KOPT-K1 (cell line): ENCODE measurements around the gene ARMCX4.
"Not testable (repeated sequence)": the region's sequence is repeated elsewhere in the genome, so short reads cannot be mapped to it uniquely, and the experiment has no call there.

Experiments
- H3K27ac ChIP-seq: fragments of 200-600 bp; sonication (generic); 2 replicates; pipeline ENCODE4 v1.5.1; 2016; ENCODE audit warnings: antibody characterized with exemption, mild to moderate bottlenecking, low read depth, low read length; ENCODE audit not compliant: poor library complexity, severe bottlenecking
- H3K36me3 ChIP-seq: fragments of 200-600 bp; sonication (generic); 2 replicates; pipeline ENCODE4 v1.5.1; 2017; ENCODE audit warnings: antibody characterized with exemption, mild to moderate bottlenecking, low read length, moderate library complexity; ENCODE audit not compliant: insufficient read depth
- H3K9me3 ChIP-seq: fragments of 200-600 bp; sonication (generic); 2 replicates; pipeline ENCODE4 v1.5.1; 2017; ENCODE audit warnings: antibody characterized with exemption, low read length, mild to moderate bottlenecking; ENCODE audit not compliant: insufficient read depth, poor library complexity, severe bottlenecking

Gene ARMCX4

GRCh38 chrX:101485212-101485949 is at the start of gene ARMCX4:
Gene ARMCX4 (plus strand): TSS chrX:101485456. CDS start chrX:101488590, 3,134 bp downstream.
- H3K9me3 ChIP-seq: no peaks in the 10 kb centered on the region
- no peak within 1 kb of the TSS for H3K27ac ChIP-seq
- no peaks in the 10 kb centered on the region for H3K36me3 ChIP-seq

DNA sequence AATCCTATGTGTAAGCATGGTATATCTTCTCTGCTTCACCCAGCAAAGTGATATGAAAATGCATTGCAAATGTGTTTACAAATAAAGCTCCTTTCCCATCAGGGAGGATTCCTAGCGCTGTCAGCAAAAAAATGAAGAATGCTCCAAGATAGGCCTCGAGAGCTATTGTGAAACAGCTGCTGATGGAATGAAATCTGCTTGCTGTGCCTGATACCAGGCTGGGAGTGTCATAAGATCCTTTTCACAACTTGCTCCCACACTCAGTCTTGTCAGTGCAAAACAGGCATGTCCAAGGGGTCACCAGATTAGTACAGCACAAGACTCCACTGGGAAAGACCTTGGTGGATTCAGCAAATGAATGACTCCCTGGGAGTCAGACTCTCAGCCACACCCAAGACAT is 43.2 kb upstream of the ARMCX4 start:
- Histone ChIP-seq H3K9me3 (no peaks in the 10 kb centered on the region), H3K36me3 (no peaks in the 10 kb centered on the region), H3K27ac (no peak overlapping the region)

- Histone ChIP-seq H3K9me3 (no peaks in the 10 kb centered on the region), H3K36me3 (no peaks in the 10 kb centered on the region), H3K27ac (no peak overlapping the region)
Measured at GRCh38 chrX:101449279-101449678, 36.0 kb upstream of the ARMCX4 start.

- Histone ChIP-seq H3K27ac (no peak overlapping the region), H3K9me3 (no peaks in the 10 kb centered on the region)
Measured at GRCh38 chrX:101450085-101450484, 35.2 kb upstream of the ARMCX4 start.

DNA sequence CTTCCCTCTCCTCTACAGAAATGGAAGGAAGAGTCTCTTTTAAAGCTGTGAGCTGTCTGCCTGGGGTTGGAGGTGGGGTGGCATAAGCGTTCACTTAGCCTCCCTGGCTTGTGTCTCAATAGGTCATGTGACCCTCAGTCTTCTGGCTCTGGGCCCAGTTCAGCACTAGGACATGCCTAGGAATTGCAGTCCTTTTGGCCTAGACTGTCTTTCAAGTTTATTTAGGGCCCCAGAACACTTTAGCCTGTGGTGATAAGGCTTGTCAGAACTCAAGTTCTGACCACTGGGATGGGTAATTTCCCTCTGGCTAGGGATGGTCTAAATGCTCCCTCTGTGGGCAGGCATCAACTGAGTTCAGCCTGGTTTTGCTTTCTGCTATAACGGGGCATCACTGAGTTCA is 34.3 kb upstream of the ARMCX4 start:
- H3K36me3 ChIP-seq: no peaks in the 10 kb centered on the region
- H3K27ac ChIP-seq: no peak overlapping the region
- no peaks in the 10 kb centered on the region for H3K9me3 ChIP-seq

More at GRCh38 chrX:101450085-101450484, 35.2 kb upstream of the ARMCX4 start:
- no peaks in the 10 kb centered on the region for H3K36me3 ChIP-seq

DNA sequence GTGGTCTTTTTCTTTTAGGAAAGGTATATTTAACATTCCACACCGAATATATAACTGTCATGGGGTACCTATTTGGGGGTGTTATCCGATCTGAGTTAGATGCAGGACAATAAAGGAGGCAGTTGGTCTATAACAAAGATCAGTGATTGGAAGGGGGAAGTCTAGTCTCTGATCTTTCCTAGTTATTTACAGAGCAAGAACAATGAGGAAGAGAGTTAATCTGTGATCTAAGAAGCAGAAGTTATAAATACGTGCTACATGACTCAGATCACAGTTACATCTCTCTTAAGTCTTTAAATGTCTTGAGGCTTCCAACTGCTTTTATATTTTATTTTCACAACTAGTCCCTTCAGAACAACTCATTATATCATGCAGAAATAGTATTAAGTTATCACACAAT is 33.2 kb upstream of the ARMCX4 start:
- Histone ChIP-seq H3K36me3 (no peaks in the 10 kb centered on the region), H3K27ac (no peak overlapping the region), H3K9me3 (no peaks in the 10 kb centered on the region)

- Histone ChIP-seq H3K27ac (no peak overlapping the region), H3K36me3 (no peaks in the 10 kb centered on the region), H3K9me3 (no peaks in the 10 kb centered on the region)
Measured at GRCh38 chrX:101460669-101461068, 24.6 kb upstream of the ARMCX4 start.

DNA sequence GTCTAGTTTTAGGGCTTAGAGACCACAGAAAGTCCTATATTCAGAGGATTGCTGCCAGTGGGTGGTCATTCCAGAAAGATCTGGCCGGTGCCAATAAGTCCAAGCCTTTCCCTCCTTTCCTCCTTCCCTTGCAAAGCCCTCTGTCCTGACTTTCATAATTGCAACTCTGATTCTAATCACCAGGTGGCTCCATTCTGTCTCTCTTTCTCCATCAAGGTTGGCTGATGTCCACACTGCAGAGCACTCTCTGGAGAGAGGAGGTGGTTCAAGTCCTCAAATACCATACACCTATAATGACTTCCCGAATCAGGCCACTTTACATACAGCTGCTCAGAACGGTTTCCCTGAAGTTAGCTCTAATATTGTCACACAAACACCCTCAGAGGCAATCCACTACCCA is 22.4 kb upstream of the ARMCX4 start:
- Histone ChIP-seq H3K36me3 (no peaks in the 10 kb centered on the region), H3K27ac (no peak overlapping the region), H3K9me3 (no peaks in the 10 kb centered on the region)

- Histone ChIP-seq H3K27ac (no peak overlapping the region), H3K9me3 (no peaks in the 10 kb centered on the region), H3K36me3 (no peaks in the 10 kb centered on the region)
Measured at GRCh38 chrX:101478366-101478765, 6.9 kb upstream of the ARMCX4 start.

GRCh38 chrX:101482296-101482695 is 3.0 kb upstream of the ARMCX4 start:
- Histone ChIP-seq H3K27ac (no peak overlapping the region), H3K9me3 (no peaks in the 10 kb centered on the region), H3K36me3 (no peaks in the 10 kb centered on the region)

DNA sequence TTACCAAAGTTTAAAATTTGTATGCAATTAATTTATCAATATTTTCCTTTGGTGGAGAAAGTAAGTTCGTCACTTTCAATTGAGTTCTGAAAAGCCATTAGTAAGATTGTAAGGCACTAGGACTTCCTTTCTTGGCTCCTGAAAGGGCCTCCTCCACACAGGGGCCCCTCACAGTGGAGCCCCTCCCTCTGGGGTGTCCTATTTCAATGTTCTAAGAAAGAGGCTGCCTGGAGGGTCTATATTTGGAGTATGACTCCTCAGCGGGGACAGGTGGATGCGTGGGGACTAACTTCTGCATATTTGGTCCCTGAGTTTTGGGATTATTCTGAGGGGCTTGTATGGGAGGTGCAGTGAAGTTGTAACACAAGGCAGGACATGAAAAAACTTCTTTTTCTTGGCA is 1.6 kb upstream of the ARMCX4 start:
- Histone ChIP-seq H3K27ac (no peak overlapping the region), H3K9me3 (no peaks in the 10 kb centered on the region)

GRCh38 chrX:101484135-101484534 is 1.1 kb upstream of the ARMCX4 start:
- Histone ChIP-seq H3K9me3 (no peaks in the 10 kb centered on the region), H3K27ac (no peak overlapping the region), H3K36me3 (no peaks in the 10 kb centered on the region)

More for the DNA sequence above, 1.6 kb upstream of the ARMCX4 start:
- H3K36me3 ChIP-seq: no peaks in the 10 kb centered on the region

- H3K9me3 ChIP-seq: no peaks in the 10 kb centered on the region
- H3K36me3 ChIP-seq: no peaks in the 10 kb centered on the region
- H3K27ac ChIP-seq: no peak overlapping the region
Measured at GRCh38 chrX:101488796-101489195, 3.5 kb downstream of the ARMCX4 start.

DNA sequence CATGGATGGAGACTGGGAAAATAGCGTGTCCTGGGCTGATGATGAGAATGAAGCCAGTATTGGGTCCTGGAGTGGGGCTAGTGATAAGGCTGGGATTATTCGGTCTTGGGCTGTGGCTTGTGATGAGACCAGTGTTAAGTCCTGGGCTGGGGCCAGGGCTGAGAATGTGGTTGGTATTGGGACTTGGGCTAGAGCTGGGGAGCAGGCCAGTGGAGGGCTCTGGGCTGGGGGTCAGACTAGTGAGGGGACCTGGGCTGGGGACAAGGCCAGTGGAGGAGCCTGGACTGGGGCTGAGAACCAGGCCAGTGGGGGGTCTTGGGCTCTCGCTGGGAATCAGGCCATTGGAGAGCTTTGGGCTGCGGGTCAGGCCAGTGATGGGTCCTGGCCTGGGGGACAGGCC is 6.7 kb downstream of the ARMCX4 start:
- Histone ChIP-seq H3K27ac (no peak overlapping the region), H3K36me3 (no peaks in the 10 kb centered on the region), H3K9me3 (no peaks in the 10 kb centered on the region)

DNA sequence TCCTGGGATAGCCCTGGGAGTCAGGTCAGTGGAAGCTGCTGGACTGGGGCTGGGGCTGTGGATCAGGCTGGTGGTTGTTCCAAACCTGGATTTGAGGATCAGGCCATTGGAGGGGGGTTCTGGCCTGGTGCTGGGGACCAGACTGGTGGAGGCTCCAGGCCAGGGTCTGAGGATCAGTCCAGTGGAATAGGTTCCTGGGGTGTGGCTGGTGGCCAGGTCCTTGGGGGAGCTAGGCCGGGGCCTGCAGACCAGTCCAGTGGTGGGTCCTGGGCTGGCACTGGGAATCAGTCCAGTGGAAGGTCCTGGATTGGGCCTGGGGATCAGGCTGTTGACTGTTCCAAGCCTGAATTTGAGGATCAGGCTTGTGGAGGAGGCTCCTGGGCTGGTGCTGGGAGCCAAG is 8.0 kb downstream of the ARMCX4 start:
- H3K36me3 ChIP-seq: no peaks in the 10 kb centered on the region
- no peaks in the 10 kb centered on the region for H3K9me3 ChIP-seq
- no peak overlapping the region for H3K27ac ChIP-seq

- not testable (repeated sequence) for H3K27ac ChIP-seq, H3K36me3 ChIP-seq, H3K9me3 ChIP-seq
Measured at GRCh38 chrX:101502929-101503328, 17.7 kb downstream of the ARMCX4 start.
